ENCODE measurements around the gene TMEM86B.
"Not testable (repeated sequence)": the region's sequence is repeated elsewhere in the genome, so short reads cannot be mapped to it uniquely, and the experiment has no call there.

Gene TMEM86B

DNA sequence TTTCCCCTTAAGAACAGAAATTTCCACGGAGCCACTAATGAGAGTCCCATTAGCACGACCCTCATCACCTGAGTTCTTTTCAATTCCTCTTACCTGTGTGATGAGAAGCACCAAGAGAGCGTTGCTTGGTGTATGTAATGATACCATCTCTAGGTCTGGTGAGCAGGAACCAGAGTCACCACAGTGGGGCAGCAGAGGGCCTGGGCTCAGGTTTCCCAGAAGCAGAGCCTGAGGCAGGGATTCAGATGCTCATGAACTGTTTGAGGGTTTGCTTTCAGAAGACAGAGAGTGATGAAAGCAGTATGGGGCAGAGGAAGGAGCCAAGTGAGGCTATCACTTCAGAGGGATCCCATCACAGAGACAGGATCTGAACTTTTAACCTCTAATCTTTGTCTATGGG is 16.1 kb downstream of the TMEM86B start:
- DNase-seq: peak; percentile 51

GRCh38 chr19:55209693-55210472 is 18.7 kb downstream of the TMEM86B start:
- peak; percentile 93 for DNase-seq

GRCh38 chr19:55208880-55209692 is 19.5 kb downstream of the TMEM86B start, which contains the start of gene PTPRH:
Gene PTPRH, minus strand, starts transcription at chr19:55209501. Its CDS starts 68 bp downstream, at chr19:55209433.
- DNase-seq: peak; percentile 51

- DNase-seq: peak; percentile 99
These were observed 21.7 kb downstream of the TMEM86B start for GRCh38 chr19:55206664-55207500.

DNA sequence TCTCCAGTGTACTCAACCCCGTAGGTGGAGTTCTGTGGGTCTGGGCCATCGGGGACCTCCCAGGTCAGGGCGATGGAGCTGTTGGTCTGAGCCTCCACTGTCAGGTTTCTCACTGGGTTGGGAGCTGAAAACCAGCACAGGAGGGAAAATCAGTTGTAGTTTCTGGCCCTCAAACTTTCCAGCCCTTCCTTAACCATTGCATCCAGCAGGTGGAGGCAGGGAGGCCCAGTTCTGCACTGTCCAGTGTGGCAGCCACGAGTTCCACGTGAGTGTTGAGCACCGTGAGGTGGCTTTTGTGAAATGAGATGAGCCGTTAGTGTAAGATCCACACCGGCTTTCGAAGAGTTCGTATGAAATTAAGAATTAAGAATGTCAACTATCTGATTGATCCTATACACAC is 26.4 kb downstream of the TMEM86B start:
- DNase-seq: not testable (repeated sequence)

DNA sequence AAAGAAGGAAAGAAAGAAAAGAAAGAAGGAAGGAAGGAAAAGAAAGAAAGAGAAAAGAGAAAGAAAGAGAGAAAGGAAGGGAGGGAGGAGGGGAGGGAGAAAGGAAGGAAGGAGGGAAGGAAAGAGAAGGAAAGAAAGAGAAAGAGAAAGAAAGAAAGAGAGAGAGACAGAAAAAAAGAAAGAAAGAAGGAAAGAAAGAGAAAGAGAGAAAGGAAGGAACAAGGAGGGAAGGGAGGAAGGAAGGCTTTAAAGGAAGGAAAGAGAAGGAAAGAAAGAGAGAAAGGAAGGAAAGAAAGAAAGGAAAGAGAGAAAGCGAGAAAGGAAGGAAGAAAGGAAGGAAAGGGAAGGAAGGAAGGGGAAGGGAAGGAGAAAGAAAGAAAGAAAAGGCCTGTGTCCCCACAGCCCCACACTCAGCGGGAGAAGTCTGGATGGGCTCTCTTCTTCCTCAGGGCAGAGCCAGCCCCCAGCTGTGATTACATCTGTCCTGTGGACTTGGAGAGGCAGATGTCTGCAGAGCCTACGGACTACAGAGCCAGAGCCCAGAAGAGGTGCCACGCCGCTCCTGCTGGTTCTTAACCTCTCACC is 28.9 kb downstream of the TMEM86B start:
- no peak for DNase-seq

GRCh38 chr19:55198651-55199050 is 29.9 kb downstream of the TMEM86B start:
- DNase-seq: no peak

- no peak for DNase-seq
These were observed 31.0 kb downstream of the TMEM86B start for GRCh38 chr19:55197528-55197927.

GRCh38 chr19:55196803-55197202 is 31.8 kb downstream of the TMEM86B start:
- no peak for DNase-seq

GRCh38 chr19:55193481-55193880 is 35.1 kb downstream of the TMEM86B start:
- DNase-seq: no peak

DNA sequence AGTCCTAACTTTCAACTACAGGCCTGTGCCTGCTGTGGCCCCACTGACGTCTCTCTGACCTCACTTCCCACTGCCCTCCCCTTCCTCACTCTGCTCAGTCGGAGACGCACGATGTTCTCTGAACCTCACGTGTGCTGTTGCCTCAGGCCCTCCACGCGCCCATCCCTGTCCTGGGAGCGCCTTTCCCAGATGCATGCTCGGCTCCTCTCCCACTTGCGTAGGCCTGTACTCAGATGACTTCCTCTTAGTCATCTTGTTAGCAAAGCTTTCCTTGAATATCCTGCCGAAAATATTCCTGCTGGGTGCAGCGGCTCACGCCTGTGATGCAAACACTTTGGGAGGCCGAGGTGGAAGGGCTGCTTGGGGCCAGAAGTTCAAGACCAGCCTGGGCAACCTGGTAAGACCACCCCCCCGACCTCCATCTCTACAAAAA is 39.1 kb downstream of the TMEM86B start:
- peak; percentile 100 for DNase-seq

DNA sequence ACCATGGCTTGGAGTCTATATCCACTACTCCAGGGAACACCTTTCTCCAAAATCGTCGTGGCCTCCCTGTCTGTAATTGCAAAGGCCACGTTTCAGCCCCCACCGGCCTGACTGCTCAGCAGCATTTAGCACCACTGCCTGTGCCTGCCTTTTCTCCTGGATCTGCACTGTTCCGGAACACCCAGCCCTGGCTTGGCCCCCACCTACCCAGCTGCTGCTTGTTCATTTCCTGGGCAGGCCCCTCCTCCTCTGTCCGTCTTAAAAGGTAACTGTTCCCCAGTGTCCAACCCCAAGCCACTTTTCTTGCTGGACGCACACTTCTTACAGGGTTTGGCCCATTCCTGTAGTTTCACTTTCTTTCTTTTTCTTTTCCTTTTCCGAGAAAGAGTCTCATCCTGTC is 39.9 kb downstream of the TMEM86B start:
- DNase-seq: no peak

- DNase-seq: no peak
These were observed 42.5 kb downstream of the TMEM86B start for GRCh38 chr19:55186080-55186479.

DNA sequence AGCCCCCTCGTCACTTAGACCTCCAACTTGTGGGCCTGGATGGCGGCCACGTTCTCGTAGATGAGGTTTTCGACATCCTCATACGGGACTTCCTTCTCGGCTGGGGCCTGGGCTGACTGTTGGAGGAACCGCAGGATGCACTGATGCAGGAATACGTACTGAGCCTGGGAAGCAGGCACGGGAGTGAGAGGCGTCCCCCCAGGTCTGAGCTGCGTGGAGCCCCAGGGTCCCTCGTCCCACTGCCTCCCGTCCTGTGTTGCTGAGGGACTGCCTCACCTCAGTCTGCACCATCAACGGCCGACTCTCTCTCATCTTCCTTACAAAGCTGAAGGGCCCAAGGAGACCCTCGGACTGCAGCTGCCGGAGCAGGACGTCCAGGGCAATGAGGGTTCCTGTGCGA is 46.8 kb downstream of the TMEM86B start:
- DNase-seq: no peak

- DNase-seq: peak; percentile 67
These were observed 48.7 kb downstream of the TMEM86B start, which contains the start of gene SYT5 for GRCh38 chr19:55179606-55180484. Gene SYT5, minus strand, starts transcription at chr19:55180289. Its CDS starts 1,248 bp downstream, at chr19:55179041.

DNA sequence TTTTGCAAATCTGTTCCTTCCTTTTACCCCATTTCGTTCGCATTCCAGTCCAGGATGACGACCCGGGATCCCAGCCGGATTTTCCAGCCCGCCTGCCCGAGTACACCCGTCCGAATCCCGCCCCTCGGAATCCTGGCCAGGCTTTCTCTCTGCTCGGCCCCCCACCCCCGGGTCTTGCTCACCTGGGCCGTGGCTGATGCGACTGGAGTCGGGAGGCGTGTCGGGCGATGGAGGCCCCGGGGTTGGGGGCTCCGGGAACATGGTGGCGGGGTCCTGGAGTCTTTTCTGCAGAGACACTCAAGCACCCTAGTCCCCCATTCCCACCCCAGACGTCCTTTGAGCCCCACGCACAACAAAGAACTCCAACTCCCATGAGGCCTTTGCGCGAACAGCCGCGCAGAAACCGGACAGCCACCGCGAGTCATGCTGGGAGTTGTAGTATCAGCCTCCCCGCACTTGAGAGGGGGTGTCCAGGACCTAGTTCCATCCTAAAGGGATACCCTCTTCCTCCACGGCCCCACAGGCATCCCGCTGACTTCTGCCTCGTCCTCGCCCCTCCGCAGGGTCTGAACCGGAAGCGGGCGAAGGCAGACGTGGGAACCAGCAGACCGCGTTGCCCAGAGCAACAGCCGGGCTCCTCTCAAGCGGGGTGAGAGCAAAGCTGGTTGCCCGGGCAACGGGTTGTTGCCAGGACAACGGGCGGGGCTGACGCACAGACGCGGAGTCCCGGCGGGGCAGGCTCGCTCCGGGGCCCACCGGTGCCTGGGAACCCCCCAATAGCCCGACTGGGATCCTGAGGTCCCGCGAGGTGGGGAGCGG is 49.6 kb downstream of the TMEM86B start:
- peak; percentile 80 for DNase-seq

All from NCI-H226 (cell line).